ENCODE measurements around the gene PLEKHG3. TPM values are rescaled to one million over a fixed set of nuclear protein-coding genes. Genes with fewer than 3 reads are reported as not detected.

The PLEKHG3 gene
- total and polyA plus RNA-seq, 9 donors = 17.5 to 92.9 (median 67.7) TPM

DNA sequence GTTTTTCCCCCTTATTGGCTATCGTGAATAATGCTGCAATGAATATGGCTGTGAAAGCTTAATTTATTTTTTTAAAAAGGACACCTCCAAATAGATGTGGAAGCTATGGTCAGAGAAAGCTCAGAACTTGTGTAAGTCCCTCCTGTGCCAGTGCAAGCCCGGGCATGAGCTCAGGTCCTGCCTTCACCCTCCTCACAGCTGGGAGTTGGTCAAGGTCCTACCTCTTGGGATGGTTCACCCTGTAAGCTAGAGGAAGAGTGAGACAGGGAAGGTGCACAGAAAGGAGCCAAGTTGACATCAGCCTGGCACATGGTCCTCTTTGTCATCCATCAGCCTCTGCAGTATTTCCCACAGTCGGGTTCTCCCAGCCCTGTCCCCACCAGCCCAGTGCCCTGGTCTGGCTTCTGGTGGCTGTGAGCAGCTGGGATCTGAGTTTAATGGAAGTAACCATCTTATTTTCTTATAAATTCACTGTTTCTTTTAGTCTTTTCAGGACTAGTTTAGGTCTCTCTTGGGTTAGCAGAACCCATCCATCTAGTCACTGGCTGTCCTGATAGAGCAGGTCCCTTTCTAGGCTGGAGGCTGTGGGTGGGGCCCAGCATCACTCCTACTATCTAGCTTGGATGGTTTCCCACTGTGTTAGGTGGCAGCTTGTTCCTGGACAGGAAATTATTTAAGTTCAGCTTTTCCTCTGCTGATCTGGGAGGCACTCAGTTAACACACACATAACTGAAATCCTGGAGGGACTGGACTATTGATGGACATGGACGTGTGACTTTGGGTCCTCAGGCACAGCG lies 11.8 kb upstream of the PLEKHG3 start:
- H3K36me3 ChIP-seq = no peaks in the 10 kb centered on the region
- H3K4me3 ChIP-seq = no peak overlapping the region
- intact Hi-C loops (cut with DNase I) = no loop called here
- peaks cover 2% of the 10 kb centered on the region for H3K4me1 ChIP-seq (ENCODE audit: insufficient read depth)
- no peak overlapping the region for H3K27ac ChIP-seq
- H3K27me3 ChIP-seq = no peaks in the 10 kb centered on the region
- DNase-seq = no peak
- WGBS, 3 donors = 90 to 97% (median 96%) methylated on average over 5 of the region's 5 CpGs
- no peak for TF ChIP-seq POLR2A (IDR thresholded peaks at IDR 0.05)
- no peaks in the 10 kb centered on the region for H3K9me3 ChIP-seq

DNA sequence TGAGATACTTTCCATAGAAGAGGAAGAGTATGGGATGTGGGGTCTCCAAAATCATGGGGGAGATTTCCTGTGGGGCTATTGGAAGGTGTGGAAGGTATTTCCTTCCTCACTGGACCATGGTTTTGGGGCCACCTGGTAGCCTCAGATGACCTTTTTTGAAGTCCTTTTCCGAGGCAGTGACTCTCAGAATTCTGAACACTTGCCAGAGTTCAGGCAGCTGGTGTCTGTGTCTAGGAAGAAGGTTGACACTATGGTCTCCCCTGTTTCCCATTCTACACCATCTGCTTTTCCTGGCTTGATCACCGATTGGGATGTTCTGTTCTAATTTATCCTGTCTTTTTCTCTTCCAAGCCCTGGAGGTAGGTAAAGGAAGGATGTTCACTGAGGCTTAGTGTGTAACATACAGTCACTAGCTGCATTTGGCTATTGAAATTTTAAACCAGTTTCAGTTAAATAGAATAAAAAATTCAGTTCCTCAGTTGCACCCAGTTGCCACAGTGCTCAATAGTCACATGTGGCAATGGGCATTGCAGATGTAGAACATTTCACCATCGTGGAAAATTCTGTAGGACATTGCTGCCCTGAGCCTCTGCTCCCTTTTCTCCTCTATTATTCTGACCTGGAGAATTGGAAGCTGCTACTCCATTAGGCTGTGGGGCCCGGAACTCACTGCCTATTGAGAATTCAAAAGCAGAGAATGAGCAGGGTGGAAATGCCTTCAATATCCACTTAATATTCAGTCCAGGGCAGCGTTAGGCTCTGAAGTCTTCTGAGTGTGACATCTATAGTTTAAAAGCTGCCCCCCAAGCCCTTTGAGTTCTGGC lies 11.0 kb upstream of the PLEKHG3 start:
- Histone ChIP-seq H3K27me3 (no peaks in the 10 kb centered on the region), H3K4me3 (no peak overlapping the region), H3K27ac (no peak overlapping the region), H3K36me3 (no peaks in the 10 kb centered on the region), H3K4me1 (ENCODE audit: insufficient read depth) (peaks cover 2% of the 10 kb centered on the region), H3K9me3 (no peaks in the 10 kb centered on the region)
- no peak for DNase-seq
- intact Hi-C loops (cut with DNase I) = no loop called here
- TF ChIP-seq POLR2A (IDR thresholded peaks at IDR 0.05) (no peak), EP300 (IDR thresholded peaks at IDR 0.05) (no peak)
- TF ChIP-seq, protein P1, sequence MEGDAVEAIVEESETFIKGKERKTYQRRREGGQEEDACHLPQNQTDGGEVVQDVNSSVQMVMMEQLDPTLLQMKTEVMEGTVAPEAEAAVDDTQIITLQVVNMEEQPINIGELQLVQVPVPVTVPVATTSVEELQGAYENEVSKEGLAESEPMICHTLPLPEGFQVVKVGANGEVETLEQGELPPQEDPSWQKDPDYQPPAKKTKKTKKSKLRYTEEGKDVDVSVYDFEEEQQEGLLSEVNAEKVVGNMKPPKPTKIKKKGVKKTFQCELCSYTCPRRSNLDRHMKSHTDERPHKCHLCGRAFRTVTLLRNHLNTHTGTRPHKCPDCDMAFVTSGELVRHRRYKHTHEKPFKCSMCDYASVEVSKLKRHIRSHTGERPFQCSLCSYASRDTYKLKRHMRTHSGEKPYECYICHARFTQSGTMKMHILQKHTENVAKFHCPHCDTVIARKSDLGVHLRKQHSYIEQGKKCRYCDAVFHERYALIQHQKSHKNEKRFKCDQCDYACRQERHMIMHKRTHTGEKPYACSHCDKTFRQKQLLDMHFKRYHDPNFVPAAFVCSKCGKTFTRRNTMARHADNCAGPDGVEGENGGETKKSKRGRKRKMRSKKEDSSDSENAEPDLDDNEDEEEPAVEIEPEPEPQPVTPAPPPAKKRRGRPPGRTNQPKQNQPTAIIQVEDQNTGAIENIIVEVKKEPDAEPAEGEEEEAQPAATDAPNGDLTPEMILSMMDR (IDR thresholded peaks at IDR 0.05) = no peak
- 75 to 84% (median 78%) methylated on average over 5 of the region's 5 CpGs for WGBS, 3 donors

DNA sequence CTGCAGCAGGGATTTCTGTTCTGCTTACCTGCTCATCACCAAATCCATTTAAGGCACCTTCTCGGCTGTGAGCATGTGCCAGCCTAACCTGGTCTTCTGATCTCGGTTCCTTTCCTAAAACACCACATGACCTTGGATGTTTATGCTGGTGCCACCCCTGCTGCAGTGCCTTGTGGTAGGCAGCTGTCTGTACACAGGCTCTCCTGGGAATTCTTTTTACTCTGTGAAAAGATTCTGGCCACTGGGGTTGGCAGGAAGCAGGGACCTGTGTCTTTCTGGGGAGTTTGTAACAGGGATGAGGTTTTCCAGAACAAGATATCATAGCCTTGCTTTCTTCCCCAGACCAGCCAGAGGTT lies 10.4 kb upstream of the PLEKHG3 start:
- Histone ChIP-seq H3K27me3 (no peaks in the 10 kb centered on the region), H3K36me3 (no peaks in the 10 kb centered on the region), H3K4me1 (ENCODE audit: insufficient read depth) (peaks cover 2% of the 10 kb centered on the region), H3K9me3 (no peaks in the 10 kb centered on the region), H3K27ac (no peak overlapping the region), H3K4me3 (no peak overlapping the region)
- WGBS, 3 donors = 83 to 90% (median 83%) methylated on average over 2 of the region's 2 CpGs
- no peak for DNase-seq
- intact Hi-C loops (cut with DNase I) = no loop called here
- TF ChIP-seq EP300 (IDR thresholded peaks at IDR 0.05) (no peak), POLR2A (IDR thresholded peaks at IDR 0.05) (no peak)
- TF ChIP-seq, protein P1 (IDR thresholded peaks at IDR 0.05) = no peak

DNA sequence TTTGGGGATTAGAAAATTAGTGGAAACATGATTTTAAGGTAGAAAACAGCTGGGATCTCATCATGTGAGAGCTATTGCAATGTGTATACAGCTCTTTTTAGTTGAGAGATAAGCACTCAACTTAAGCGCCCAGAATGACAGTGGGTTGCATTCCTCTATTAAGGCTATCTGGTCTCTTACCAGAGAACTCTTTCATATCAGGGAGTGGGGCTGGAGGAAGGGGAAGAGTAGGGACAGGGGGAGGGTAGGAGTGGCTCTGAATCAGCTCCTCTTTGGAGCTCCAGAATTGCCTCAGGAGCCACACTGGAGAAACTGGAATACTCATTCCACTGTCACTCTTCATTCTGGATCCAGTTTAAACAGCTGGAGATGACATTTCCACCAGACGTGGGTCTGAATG lies 9.2 kb upstream of the PLEKHG3 start:
- Histone ChIP-seq H3K36me3 (no peaks in the 10 kb centered on the region), H3K9me3 (no peaks in the 10 kb centered on the region), H3K4me3 (no peak overlapping the region), H3K27ac (no peak overlapping the region), H3K27me3 (no peaks in the 10 kb centered on the region), H3K4me1 (ENCODE audit: insufficient read depth) (peaks cover 2% of the 10 kb centered on the region)
- WGBS, 3 donors = 39 to 45% (median 41%) methylated on average over 2 of the region's 2 CpGs
- TF ChIP-seq, protein P1 (IDR thresholded peaks at IDR 0.05) = no peak
- TF ChIP-seq EP300 (IDR thresholded peaks at IDR 0.05) (no peak), POLR2A (IDR thresholded peaks at IDR 0.05) (no peak)
- no peak for DNase-seq
- intact Hi-C loops (cut with DNase I) = no loop called here
